Putamen (tissue), 1 donor: ENCODE results near the gene SLC27A6.
"Not testable (repeated sequence)": the region's sequence is repeated elsewhere in the genome, so short reads cannot be mapped to it uniquely, and the experiment has no call there.

ENCODE experiments used
- DNase-seq: peaks from one replicate; pipeline ENCODE4 v3.0.0-alpha.2; 2016; ENCODE audit warnings: low spot score

SLC27A6 gene

DNA sequence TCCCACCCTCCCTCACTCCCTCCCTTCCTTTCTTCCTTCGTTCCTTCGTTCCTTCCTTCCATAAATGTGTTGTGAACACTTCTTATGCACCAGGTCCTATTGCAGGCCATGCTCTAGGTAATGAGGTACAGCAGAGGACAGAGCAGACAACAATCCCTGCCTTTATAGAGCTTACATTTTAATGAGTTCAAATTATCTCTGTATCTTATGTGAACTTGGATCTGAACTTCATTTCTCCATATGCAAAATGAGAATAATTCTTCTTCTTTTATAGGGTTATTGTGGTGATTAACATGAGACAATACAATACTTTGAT lies 37.2 kb downstream of the SLC27A6 start:
- DNase-seq: no peak

DNA sequence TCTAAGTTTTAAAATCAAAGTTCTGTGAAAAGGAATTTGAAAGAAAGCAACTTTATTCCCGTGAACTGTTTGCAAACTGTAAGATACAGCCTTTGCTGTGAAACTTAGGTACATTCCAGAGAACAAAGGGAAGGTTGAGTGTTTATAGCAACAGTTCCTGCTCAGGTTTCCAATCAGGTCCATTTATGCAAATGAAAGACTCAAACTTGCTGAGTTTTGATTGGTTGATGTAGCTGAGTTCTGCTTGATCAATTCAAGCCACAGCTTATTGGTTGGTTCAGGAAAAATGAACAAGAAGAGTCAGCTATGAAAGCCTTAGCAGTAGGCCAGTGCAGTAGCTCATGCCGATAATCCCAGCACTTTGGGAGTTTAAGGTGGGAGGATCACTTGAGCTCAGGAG lies 37.9 kb downstream of the SLC27A6 start:
- DNase-seq: no peak

DNA sequence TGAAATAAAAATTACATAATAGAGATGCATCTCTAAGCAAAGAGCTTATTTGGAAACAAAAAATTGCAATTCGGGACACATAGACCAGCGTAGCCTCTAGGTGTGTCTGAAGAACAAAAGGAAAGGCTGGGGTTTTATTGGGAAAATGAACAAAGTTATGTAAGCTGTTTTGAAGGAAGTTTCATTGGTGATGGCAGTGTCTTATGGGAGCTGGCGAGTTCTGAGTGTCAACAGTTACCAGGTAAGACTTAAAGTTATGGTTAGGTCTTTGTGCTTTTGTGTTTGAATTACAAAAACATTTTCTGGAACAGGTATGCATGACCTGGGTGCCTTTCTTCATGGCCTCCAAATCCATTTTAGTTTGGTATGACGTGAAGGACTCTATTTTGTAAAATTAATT lies 48.9 kb downstream of the SLC27A6 start:
- DNase-seq: no peak

DNA sequence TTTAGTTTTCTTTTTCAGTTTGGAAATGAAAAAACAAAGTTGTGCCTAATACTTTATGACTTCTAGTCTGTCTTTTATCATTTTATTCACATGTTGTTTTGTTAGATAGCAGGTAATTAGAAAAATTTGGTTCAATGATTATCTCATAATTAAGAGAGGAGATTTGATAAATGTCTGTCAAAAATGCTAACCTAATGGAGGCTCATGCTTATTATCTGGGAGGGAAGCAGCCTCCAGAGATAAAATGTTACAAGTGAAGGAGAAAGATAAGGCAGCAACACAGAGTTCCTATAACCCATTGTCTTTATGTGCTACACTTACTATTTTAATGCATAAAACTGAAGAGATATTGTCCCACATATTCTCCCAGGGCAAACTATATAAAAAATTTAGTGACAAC lies 53.5 kb downstream of the SLC27A6 start:
- no peak for DNase-seq

DNA sequence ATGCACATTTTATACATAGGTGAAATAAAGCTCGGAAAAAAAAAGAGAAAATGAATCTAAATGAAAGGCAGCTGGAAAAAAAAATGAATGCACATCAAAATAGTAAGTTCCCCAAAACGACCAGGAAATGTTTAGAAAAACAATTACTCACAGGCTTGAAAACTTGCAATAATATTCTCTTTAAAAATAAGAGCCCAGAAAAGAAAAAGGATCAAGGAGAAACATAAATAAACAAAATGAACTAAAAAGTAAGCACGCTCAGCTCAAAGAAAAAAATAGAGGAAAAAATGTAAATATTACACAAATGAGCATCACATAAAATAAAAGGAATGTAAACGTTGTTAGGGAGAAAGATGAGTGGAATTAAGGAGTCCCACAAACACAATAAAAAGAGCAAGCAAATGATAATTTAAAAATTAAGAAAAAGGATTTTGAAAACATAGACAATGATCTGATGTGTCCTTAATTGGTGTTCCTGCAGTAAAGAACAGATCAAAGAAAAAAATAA lies 54.2 kb downstream of the SLC27A6 start:
- no peak for DNase-seq

DNA sequence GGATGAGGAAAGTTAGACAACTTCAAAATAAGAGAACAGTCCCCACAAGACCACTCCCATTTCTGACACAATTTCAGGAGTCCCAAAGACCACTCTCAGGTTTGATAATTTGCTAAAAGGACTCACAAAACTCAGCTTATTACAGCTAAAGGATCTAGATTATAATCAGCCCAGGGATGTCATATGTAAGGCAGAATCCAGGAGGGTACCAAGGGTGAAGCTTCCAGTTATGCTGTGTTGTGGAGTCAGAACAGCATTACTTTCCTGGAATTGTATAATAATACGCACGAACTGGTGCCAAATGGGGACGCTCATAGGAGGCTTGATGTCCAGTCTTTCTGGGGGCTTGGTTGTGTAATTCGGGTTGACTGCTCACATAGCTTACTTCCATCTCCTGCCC lies 55.4 kb downstream of the SLC27A6 start:
- DNase-seq: no peak

DNA sequence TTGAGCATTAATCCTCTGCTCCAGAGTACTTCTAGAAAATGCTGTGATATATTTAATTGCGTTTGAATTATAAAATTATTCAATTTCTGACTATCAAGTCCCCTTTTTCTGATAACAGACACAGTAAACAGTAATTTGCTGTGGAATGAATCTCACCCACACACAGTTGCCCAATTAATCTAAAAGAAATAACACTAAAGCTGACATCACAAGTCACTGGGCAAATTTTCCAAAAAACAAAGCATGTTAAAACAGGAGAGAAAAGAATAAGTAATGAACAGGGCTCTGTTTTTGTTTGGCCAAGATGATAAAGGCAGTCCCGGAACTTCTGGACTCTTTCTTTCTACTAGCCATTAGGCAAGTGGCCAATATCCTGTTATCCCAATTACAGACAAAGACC lies 56.5 kb downstream of the SLC27A6 start:
- DNase-seq: no peak

DNA sequence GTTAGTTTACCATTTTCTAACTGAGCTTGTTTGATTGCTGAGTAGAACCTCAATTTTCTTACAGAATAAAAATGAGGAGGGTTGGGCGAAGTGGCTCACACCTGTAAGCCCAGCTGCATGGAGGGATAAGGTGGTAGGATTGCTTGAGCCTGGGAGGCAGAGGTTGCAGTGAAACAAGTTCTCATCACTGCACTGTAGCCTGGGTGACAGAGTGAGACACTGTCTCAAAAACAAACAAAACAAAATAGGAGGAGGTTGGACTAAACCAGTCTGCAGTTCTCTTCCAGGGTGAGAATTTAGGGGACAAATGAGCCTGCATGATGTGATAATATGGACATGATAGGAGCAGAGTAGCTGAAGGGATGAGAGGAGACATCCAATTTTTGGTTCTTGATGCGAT lies 57.3 kb downstream of the SLC27A6 start:
- no peak for DNase-seq

DNA sequence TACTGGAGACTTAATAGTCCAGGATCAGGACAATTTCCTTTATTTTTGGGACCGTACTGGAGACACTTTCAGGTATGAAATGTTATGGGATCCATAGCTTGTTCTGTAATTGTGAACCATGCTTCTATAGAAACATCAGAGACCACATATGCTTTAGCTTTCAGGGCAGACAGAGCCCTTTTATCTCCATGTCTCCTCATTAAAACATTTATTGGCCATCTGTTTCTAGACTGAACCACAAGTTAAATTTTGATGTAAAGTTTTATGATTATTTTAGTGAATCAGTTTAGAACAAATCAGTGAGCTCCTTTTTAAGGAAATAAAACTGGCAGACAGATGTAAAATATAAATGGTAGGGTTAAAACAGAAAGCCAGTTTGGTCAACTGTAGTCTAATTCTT lies 62.0 kb downstream of the SLC27A6 start:
- DNase-seq: no peak

DNA sequence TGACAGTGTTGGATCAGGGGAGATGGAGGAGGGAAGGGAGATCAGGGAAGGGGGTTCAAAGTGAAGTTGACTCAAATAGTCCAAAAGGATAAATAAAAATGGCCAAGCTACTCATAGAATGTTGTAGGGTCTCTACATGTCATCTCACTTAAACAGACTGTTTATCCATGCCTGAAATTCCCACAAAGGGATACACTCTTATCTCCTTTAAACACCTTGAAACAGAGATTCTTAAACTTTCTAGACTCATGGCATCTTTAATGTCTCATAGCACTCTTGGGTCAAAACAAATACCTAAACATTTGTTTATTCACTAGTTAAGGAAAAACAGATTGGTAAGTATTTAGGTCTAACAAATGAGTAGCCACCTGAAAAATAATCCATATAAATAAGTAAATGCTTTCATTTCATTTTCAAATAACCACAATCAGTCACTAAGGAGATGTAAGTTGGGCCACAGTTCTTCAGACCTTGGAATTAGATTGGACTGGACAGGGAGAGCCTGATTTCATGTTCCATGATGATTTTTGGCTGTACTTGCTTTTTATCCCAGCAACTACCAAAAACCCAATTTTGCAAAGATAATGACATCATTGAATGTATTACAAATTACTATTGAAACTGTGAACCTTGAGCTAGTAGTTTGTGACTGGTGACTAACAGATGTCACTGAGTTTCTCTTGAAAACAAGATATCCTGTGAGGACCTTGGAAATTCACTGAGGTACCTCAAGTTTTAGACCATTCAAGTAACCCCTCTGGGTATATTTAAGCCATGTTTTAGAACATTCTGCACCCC lies 66.8 kb downstream of the SLC27A6 start:
- no peak for DNase-seq

DNA sequence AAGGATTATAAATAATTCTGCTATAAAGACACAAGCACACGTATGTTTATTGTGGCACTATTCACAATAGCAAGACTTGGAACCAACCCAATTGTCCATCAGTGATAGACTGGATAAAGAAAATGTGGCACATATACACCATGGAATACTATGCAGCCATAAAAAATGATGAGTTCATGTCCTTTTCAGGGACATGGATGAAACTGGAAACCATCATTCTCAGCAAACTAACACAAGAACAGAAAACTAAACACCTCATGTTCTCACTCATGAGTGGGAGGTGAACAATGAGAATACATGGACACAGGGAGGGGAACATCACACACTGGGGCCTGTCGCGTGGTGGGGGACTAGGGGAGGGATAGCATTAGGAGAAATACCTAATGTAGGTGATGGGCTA lies 71.0 kb downstream of the SLC27A6 start:
- DNase-seq: not testable (repeated sequence)

DNA sequence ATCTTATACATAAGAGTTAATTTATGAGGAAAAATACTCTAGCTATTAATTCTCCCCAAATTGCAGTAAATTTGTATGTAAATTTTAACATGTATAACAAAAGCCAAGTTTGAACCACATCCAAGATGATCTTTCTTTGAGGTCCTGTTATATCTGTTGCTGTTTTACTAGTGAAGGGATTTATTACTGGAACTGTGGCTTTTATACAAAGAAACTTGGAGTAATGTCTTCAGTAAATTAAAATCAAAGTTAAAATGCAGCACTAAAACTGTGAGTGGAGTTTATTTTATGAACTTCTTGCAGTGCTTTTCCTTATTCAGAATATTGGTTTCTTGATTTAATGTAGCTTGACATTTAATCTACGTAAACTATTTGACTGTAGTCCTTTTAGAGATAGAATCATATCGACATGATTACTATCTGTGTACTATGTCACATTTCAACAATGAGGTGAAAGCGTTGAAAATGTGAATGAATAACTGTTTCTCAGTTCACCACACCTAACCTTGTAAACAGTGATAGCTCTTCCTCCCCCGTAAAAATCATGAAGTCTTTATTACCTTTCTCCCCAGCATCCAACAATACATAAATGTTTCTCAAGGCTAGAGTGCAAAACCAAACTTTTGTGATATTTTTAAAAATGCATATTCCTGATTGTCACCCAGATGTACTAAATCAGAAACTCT lies 76.1 kb downstream of the SLC27A6 start:
- DNase-seq: no peak

DNA sequence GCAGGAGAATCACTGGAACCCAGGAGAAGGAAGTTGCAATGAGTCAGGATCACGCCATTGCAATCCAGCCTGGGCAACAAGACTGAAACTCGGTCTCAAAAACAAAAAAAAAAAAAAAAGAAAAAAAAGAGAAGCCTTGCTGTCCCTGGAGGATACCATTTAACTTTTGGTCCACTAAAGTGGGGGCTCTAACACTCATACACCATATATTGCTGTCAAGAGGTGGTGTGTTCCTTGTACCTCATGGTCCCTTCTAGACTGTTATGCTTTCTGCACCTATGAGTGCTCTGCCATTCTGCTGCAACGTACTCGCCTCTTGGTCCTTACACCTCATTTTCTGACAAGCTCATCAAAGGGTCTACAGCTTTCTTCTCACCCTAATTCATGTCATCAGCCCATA lies 77.0 kb downstream of the SLC27A6 start:
- no peak for DNase-seq

DNA sequence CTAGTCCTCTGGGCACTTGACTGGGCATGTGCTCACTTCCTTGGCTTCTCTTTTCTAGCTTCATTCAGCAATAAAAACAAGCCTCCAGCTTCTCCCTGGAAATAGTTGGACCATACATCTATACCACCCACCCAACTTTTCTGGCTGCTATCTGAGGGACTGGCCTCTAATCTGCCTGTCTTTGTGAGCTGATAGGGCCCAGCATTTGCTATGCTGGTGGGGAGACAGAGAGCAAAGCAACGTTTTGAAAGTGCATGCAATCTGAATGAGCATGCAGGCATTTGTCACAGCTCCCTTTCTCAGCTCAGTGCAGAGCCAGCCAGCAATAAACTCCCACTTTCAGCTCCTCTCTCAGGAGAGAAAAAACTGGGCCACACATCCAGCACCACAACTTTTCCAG lies 78.6 kb downstream of the SLC27A6 start:
- no peak for DNase-seq

DNA sequence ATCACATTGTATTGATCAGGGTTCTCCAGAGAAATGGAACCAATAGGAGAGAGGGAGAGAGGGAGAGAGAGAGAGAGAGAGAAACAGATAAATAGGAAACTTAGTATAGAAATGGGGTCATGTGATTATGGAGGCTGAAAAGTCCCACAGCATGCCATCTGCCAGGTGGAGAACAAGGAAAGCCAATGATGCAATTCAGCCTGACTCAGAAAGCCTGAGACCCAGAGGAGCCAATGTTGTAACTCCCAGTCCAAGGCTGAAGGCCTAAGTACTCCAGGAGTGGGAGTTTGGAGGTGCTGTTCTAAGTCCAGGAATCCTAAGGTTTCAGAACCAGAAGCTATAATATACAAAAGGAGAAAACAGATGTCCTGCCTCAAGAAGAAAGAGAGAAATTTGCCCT lies 80.9 kb downstream of the SLC27A6 start:
- DNase-seq: no peak

DNA sequence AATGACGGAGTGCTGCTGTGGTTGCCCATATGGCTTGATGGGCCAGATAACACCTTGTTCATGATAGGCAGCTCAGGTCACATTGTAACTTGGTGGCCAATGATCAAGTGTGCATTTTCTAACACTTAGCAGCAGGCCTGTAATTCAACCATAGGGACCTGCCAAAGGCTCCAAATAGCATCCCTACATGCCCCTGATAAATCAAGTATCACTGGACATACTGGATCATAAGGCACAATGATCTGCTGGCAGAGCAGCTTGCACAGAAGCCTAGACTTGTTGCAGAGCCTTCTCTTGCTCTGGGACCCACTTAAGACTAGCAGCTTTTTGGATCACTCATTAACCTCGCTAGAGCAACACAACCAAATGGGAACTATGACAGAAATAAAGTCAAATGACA lies 83.2 kb downstream of the SLC27A6 start:
- no peak for DNase-seq

DNA sequence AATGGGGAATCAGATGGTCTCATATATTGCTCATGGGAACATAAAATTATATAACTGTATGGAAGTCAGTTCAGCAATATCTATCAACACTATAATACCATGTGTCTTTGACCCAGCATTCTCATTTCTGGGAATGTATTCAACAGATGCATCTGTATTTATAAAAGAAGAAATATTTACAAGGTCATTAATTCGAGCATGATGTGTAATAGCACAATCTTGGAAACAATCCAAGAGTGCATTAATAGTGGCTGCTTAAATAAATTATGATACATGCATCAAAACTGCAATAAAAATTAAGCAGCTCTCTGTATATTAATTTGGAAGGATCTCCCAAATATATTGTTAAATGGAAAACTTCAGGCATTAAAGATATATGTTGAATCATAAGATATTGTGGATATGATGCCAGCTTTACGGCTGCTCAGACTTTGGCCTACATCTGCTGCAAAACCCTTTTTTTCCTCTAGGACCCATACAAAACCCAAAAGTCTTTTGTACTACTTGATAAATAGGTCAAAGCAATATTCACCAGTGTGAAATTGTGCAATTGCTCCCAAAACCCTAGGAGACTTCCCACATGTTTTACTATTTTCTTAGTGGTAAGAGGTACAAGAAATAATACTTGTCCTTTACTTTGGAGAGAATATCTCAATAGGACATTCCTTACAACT lies 84.0 kb downstream of the SLC27A6 start:
- DNase-seq: no peak

DNA sequence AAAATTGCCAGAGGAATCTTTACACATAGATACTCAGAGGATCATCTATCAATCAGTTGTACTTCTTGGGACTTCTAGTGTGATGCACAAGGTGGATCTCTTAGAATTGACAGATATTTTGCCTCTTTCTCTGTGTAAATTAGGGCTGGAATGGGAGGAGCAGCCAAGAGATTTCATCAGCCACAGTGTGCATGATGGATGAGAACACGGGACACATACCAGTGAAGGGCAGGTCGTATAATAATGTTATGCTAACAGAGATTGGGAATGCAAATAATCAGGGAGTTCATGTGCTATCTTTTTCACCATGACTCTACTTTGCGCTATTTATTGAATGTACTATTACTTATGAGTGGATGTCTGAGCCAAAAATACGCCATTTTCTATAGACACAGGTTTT lies 86.0 kb downstream of the SLC27A6 start:
- no peak for DNase-seq

DNA sequence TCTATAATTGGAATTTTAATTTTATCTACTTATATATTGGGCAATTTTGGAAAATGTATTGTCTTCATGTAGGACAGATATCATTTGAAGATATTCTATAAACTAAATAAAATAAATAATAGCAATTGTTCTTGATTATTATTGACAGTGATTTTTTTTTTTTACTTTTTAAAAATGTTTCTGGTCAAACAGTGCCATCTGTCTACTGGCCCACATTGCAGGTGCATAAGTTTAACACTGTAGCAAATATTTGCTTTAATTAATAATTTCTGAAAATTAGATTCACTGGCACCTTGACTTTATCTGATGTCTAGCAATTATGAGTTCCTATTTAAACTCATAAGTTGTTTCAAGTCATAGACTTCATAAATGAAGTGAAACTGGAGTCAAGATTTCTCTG lies 88.2 kb downstream of the SLC27A6 start:
- DNase-seq: no peak

DNA sequence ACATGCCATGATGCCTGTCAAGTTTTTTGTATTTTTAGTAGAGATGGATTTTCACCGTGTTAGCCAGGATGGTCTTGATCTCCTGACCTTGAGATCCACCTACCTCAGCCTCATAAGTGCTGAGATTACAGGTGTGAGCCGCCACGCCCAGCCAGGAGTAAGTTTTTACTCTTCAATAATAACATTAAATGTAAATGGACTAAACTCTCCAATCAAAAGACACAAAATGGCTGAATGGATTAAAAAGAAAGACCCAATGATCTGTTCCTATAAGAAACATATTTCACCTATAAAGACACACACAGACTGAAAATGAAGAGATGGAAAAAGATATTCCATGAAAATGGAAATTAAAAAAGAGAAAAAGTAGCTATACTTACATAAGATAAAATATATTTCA lies 92.0 kb downstream of the SLC27A6 start:
- DNase-seq: no peak

DNA sequence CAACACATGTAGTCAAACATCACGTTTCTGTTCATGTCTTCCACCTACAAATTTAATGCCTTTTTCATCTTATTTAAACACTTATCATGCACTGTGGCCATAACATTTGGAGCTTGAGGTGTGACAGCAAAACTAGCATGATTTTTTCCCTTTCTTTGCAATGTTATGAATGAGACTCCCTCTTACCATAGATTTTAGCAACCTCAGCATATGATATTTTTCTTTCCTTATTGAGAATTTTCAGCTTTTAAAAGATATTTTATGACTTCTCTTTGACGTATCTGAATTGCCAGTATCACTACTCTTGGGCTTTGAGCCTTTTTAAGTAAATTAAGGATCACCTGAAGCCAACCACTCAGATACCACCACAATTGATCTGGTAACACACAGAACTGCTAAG lies 96.6 kb downstream of the SLC27A6 start:
- DNase-seq: no peak

DNA sequence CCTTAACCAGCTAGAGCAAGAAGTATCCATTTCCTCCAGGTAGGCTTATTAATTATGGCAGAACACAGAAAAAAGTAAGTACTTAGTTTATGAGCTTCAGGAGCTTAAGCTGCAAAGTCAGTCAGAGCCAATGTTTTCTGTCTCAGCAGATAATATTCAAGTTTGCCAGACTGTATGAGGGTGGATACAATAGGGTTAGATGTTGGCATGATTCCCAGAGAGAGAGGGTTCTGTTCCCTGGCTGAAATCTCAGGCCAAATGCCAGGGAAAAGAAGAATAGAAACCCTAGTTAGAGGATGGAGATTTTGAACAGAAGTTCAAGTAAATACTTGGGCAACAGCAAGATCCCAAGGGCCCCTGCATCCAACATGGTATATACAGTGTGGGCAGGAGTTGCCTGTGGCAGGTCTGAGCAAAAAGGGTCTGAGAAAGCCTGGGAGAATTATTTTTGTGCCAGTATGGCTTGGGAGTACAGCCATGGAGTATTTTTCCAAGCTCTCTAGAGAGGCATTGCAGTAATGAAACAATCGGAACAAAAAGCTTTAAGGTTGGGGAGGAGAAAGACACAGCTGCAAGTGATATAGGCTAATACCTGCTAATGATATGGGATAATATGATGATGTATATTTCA lies 98.3 kb downstream of the SLC27A6 start:
- peak; percentile 34 for DNase-seq

DNA sequence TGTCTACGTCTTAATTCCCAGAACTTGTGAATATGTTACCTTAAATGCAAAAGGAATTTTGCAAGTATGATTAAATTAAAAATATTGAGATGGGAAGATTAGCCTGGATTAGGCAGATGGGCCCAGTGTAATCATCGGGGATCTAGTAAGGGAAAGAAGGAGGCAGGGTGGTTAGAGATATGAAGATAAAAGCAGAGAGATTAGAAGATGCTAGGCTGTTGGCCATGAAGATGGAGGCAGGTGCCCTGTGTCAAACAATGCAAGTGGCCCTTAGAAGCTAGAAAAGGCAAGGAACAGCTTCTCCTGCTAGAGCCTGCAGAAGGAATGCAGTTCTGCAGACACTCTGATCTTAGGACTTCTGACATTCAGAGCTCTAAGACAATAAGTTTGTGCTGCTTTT lies 100.4 kb downstream of the SLC27A6 start:
- DNase-seq: no peak
